HFF-Myc (cell line): ENCODE results near the gene DCDC2C.

ENCODE experiments used
- DNase-seq: peaks from one replicate; pipeline ENCODE4 v3.0.0-alpha.2; 2011; ENCODE audit warnings: low read depth; ENCODE audit errors: extremely low read depth
- H3K4me3 ChIP-seq: replicated peaks from 2 replicates; pipeline ENCODE4 v1.5.1; 2011; ENCODE audit warnings: low read depth, mild to moderate bottlenecking, control low read depth, low read length
- CTCF ChIP-seq: IDR thresholded peaks from 2 replicates; pipeline ENCODE4 v1.5.1; 2012; ENCODE audit warnings: mild to moderate bottlenecking, low read depth, low read length, control low read depth; ENCODE audit errors: missing control alignments

Gene DCDC2C

GRCh38 chr2:3666613-3666975 lies 36.8 kb upstream of the DCDC2C start:
- DNase-seq, result no peak

GRCh38 chr2:3667151-3667631 lies 36.2 kb upstream of the DCDC2C start:
- no peak for DNase-seq

More at GRCh38 chr2:3666613-3666975, 36.8 kb upstream of the DCDC2C start:
- TF ChIP-seq CTCF, result no peak
- H3K4me3 ChIP-seq, result no peak overlapping the region

GRCh38 chr2:3669656-3670055 lies 33.7 kb upstream of the DCDC2C start:
- DNase-seq, result no peak
- no peak for TF ChIP-seq CTCF
- H3K4me3 ChIP-seq, result no peak overlapping the region

More at GRCh38 chr2:3667151-3667631, 36.2 kb upstream of the DCDC2C start:
- H3K4me3 ChIP-seq, result no peak overlapping the region
- TF ChIP-seq CTCF, result no peak

- no peak overlapping the region for H3K4me3 ChIP-seq
- DNase-seq, result no peak
- no peak for TF ChIP-seq CTCF
Observed at GRCh38 chr2:3670376-3670775, 33.0 kb upstream of the DCDC2C start.

- TF ChIP-seq CTCF, result no peak
Observed at GRCh38 chr2:3670941-3671340, 32.4 kb upstream of the DCDC2C start.

GRCh38 chr2:3672861-3673678 lies 30.3 kb upstream of the DCDC2C start:
- TF ChIP-seq CTCF, result no peak
- no peak for DNase-seq

More at GRCh38 chr2:3670941-3671340, 32.4 kb upstream of the DCDC2C start:
- DNase-seq, result no peak
- no peak overlapping the region for H3K4me3 ChIP-seq

More at GRCh38 chr2:3672861-3673678, 30.3 kb upstream of the DCDC2C start:
- H3K4me3 ChIP-seq, result no peak overlapping the region
